ENCODE results near the gene PRKG1.
"Not testable (repeated sequence)": the region's sequence is repeated elsewhere in the genome, so short reads cannot be mapped to it uniquely, and the experiment has no call there.

The PRKG1 gene

GRCh38 chr10:51747216-51747615 lies 672.9 kb downstream of the PRKG1 start:
- no peak for TF ChIP-seq POU2F2 (IDR thresholded peaks at IDR 0.05; ENCODE audit: low read depth, low read length)
- no peak for TF ChIP-seq POLR2A (IDR thresholded peaks at IDR 0.05; ENCODE audit: low read depth, low read length)
- no peak for TF ChIP-seq POLR2AphosphoS5 (IDR thresholded peaks at IDR 0.05; ENCODE audit: low read depth, low read length)
- TF ChIP-seq SPI1 (IDR thresholded peaks at IDR 0.05; ENCODE audit: low read depth, low read length), result no peak
- TF ChIP-seq PAX5 (IDR thresholded peaks at IDR 0.05; ENCODE audit: insufficient read depth, low read length, severe bottlenecking), result no peak
- TF ChIP-seq TAF1 (IDR thresholded peaks at IDR 0.05; ENCODE audit: low read depth, low read length), result no peak
- FAIRE-seq, result no peak
- DNase-seq (ENCODE audit: insufficient read length, low spot score), result no peak

- DNase-seq (ENCODE audit: insufficient read length, low spot score) (no peak), FAIRE-seq (no peak)
- TF ChIP-seq TAF1 (IDR thresholded peaks at IDR 0.05; ENCODE audit: low read depth, low read length) (no peak), POLR2AphosphoS5 (IDR thresholded peaks at IDR 0.05; ENCODE audit: low read depth, low read length) (no peak), SPI1 (IDR thresholded peaks at IDR 0.05; ENCODE audit: low read depth, low read length) (no peak), POLR2A (IDR thresholded peaks at IDR 0.05; ENCODE audit: low read depth, low read length) (no peak)
These were observed 674.7 kb downstream of the PRKG1 start for GRCh38 chr10:51748959-51749358.

- DNase-seq (ENCODE audit: insufficient read length, low spot score) (no peak), FAIRE-seq (no peak)
- TF ChIP-seq POLR2A (IDR thresholded peaks at IDR 0.05; ENCODE audit: low read depth, low read length) (no peak), PAX5 (IDR thresholded peaks at IDR 0.05; ENCODE audit: insufficient read depth, low read length, severe bottlenecking) (no peak), TAF1 (IDR thresholded peaks at IDR 0.05; ENCODE audit: low read depth, low read length) (no peak), POU2F2 (IDR thresholded peaks at IDR 0.05; ENCODE audit: low read depth, low read length) (no peak), POLR2AphosphoS5 (IDR thresholded peaks at IDR 0.05; ENCODE audit: low read depth, low read length) (no peak), SPI1 (IDR thresholded peaks at IDR 0.05; ENCODE audit: low read depth, low read length) (no peak)
These were observed 684.1 kb downstream of the PRKG1 start for GRCh38 chr10:51758366-51758765.

GRCh38 chr10:51758838-51759237 lies 684.6 kb downstream of the PRKG1 start:
- not testable (repeated sequence) for FAIRE-seq; DNase-seq (ENCODE audit: insufficient read length, low spot score)

- TF ChIP-seq POLR2AphosphoS5 (IDR thresholded peaks at IDR 0.05; ENCODE audit: low read depth, low read length), result no peak
- no peak for TF ChIP-seq POU2F2 (IDR thresholded peaks at IDR 0.05; ENCODE audit: low read depth, low read length)
- no peak for FAIRE-seq
- DNase-seq (ENCODE audit: insufficient read length, low spot score), result no peak
These were observed 685.7 kb downstream of the PRKG1 start for GRCh38 chr10:51759896-51760534.

GRCh38 chr10:51760864-51761640 lies 686.8 kb downstream of the PRKG1 start:
- DNase-seq (ENCODE audit: insufficient read length, low spot score) (no peak), FAIRE-seq (no peak)

GRCh38 chr10:51763746-51764145 lies 689.5 kb downstream of the PRKG1 start:
- no peak for DNase-seq (ENCODE audit: insufficient read length, low spot score)
- no peak for FAIRE-seq
- no peak for TF ChIP-seq POU2F2 (IDR thresholded peaks at IDR 0.05; ENCODE audit: low read depth, low read length)
- no peak for TF ChIP-seq POLR2A (IDR thresholded peaks at IDR 0.05; ENCODE audit: low read depth, low read length)
- TF ChIP-seq PAX5 (IDR thresholded peaks at IDR 0.05; ENCODE audit: insufficient read depth, low read length, severe bottlenecking), result no peak
- TF ChIP-seq TAF1 (IDR thresholded peaks at IDR 0.05; ENCODE audit: low read depth, low read length), result no peak
- no peak for TF ChIP-seq POLR2AphosphoS5 (IDR thresholded peaks at IDR 0.05; ENCODE audit: low read depth, low read length)
- no peak for TF ChIP-seq SPI1 (IDR thresholded peaks at IDR 0.05; ENCODE audit: low read depth, low read length)

More at GRCh38 chr10:51760864-51761640, 686.8 kb downstream of the PRKG1 start:
- TF ChIP-seq POLR2AphosphoS5 (IDR thresholded peaks at IDR 0.05; ENCODE audit: low read depth, low read length) (no peak), PAX5 (IDR thresholded peaks at IDR 0.05; ENCODE audit: insufficient read depth, low read length, severe bottlenecking) (no peak), POLR2A (IDR thresholded peaks at IDR 0.05; ENCODE audit: low read depth, low read length) (no peak), SPI1 (IDR thresholded peaks at IDR 0.05; ENCODE audit: low read depth, low read length) (no peak), TAF1 (IDR thresholded peaks at IDR 0.05; ENCODE audit: low read depth, low read length) (no peak), POU2F2 (IDR thresholded peaks at IDR 0.05; ENCODE audit: low read depth, low read length) (no peak)

- no peak for FAIRE-seq
- TF ChIP-seq TAF1 (IDR thresholded peaks at IDR 0.05; ENCODE audit: low read depth, low read length) (no peak), POU2F2 (IDR thresholded peaks at IDR 0.05; ENCODE audit: low read depth, low read length) (no peak), PAX5 (IDR thresholded peaks at IDR 0.05; ENCODE audit: insufficient read depth, low read length, severe bottlenecking) (no peak), POLR2AphosphoS5 (IDR thresholded peaks at IDR 0.05; ENCODE audit: low read depth, low read length) (no peak), SPI1 (IDR thresholded peaks at IDR 0.05; ENCODE audit: low read depth, low read length) (no peak), POLR2A (IDR thresholded peaks at IDR 0.05; ENCODE audit: low read depth, low read length) (no peak)
- DNase-seq (ENCODE audit: insufficient read length, low spot score), result no peak
These were observed 691.1 kb downstream of the PRKG1 start for GRCh38 chr10:51765284-51765971.

- FAIRE-seq (no peak), DNase-seq (ENCODE audit: insufficient read length, low spot score) (no peak)
- TF ChIP-seq SPI1 (IDR thresholded peaks at IDR 0.05; ENCODE audit: low read depth, low read length) (no peak), POLR2A (IDR thresholded peaks at IDR 0.05; ENCODE audit: low read depth, low read length) (no peak), PAX5 (IDR thresholded peaks at IDR 0.05; ENCODE audit: insufficient read depth, low read length, severe bottlenecking) (no peak), TAF1 (IDR thresholded peaks at IDR 0.05; ENCODE audit: low read depth, low read length) (no peak), POU2F2 (IDR thresholded peaks at IDR 0.05; ENCODE audit: low read depth, low read length) (no peak), POLR2AphosphoS5 (IDR thresholded peaks at IDR 0.05; ENCODE audit: low read depth, low read length) (no peak)
These were observed 692.3 kb downstream of the PRKG1 start for GRCh38 chr10:51766423-51767102.

Measured in GM12891 (cell line).